HepG2 (cell line): ENCODE measurements around the gene PARP8.

ENCODE experiments used
- ATF3 ChIP-seq: sonication (generic); formaldehyde crosslinking; IDR thresholded peaks from 2 replicates; pipeline ENCODE4 v1.4.0; 2020; ENCODE audit warnings: missing genetic modification reagents
- CTCF ChIP-seq: sonication (generic); formaldehyde crosslinking; IDR thresholded peaks from 2 replicates; pipeline ENCODE4 v1.5.0; 2020; ENCODE audit warnings: mild to moderate bottlenecking, missing genetic modification reagents, moderate library complexity
- EZH2 ChIP-seq: conservative IDR thresholded peaks from 2 replicates; pipeline ENCODE4 v1.6.1; 2012; ENCODE audit warnings: mild to moderate bottlenecking, low read depth, low read length, moderate library complexity
- MEIS1 ChIP-seq: sonication (generic); formaldehyde crosslinking; IDR thresholded peaks from 2 replicates; pipeline ENCODE4 v1.9.0; 2021; ENCODE audit warnings: mild to moderate bottlenecking, missing genetic modification reagents, moderate library complexity, borderline replicate concordance
- PHF5A ChIP-seq: IDR thresholded peaks from one replicate; pipeline ENCODE4 v1.6.1; 2018; ENCODE audit warnings: low read depth, missing genetic modification reagents; ENCODE audit not compliant: unreplicated experiment
- POLR2A ChIP-seq, 2 experiments: IDR thresholded peaks; 2 replicates each; pipeline ENCODE4 v1.6.1; 2011; ENCODE audit warnings: low read depth in 2 of 2, low read length in 2 of 2, mild to moderate bottlenecking in 1 of 2, moderate library complexity in 1 of 2; ENCODE audit not compliant: insufficient read depth in 1 of 2
- RAD21 ChIP-seq: fragments of 450-650 bp; formaldehyde crosslinking; IDR thresholded peaks from 2 replicates; pipeline ENCODE4 v1.5.0; 2020; ENCODE audit warnings: mild to moderate bottlenecking
- RBM22 ChIP-seq: fragments of 200-400 bp; formaldehyde crosslinking; optimal IDR thresholded peaks from 2 replicates; pipeline ENCODE3; 2017; ENCODE audit warnings: mild to moderate bottlenecking, low read length, moderate library complexity
- SP1 ChIP-seq, 2 experiments: fragments of 450-650 bp in 1 of 2; sonication (generic) in 1 of 2; formaldehyde crosslinking in 1 of 2; IDR thresholded peaks; 2 replicates each; pipeline versions ENCODE4 v1.4.0 to v1.6.1; 2016 to 2020; ENCODE audit warnings: missing genetic modification reagents in 1 of 2
- SUZ12 ChIP-seq: fragments of 150-350 bp; IDR thresholded peaks from 2 replicates; pipeline ENCODE4 v1.6.1; 2014; ENCODE audit warnings: low read depth, low read length
- TAF15 ChIP-seq: fragments of 200-400 bp; formaldehyde crosslinking; IDR thresholded peaks from one replicate; pipeline ENCODE4 v1.6.1; 2018; ENCODE audit warnings: mild to moderate bottlenecking, low read depth, low read length; ENCODE audit not compliant: poor library complexity, severe bottlenecking
- ZNF180 ChIP-seq: sonication (generic); formaldehyde crosslinking; IDR thresholded peaks from 2 replicates; pipeline ENCODE4 v1.4.0; 2020; ENCODE audit warnings: low read depth, missing genetic modification reagents, borderline replicate concordance
- TF ChIP-seq, protein P1 (sequence below): sonication (generic); formaldehyde crosslinking; IDR thresholded peaks from 2 replicates; pipeline ENCODE4 v1.4.0; 2020; ENCODE audit warnings: missing genetic modification reagents

- TF ChIP-seq, protein P1, sequence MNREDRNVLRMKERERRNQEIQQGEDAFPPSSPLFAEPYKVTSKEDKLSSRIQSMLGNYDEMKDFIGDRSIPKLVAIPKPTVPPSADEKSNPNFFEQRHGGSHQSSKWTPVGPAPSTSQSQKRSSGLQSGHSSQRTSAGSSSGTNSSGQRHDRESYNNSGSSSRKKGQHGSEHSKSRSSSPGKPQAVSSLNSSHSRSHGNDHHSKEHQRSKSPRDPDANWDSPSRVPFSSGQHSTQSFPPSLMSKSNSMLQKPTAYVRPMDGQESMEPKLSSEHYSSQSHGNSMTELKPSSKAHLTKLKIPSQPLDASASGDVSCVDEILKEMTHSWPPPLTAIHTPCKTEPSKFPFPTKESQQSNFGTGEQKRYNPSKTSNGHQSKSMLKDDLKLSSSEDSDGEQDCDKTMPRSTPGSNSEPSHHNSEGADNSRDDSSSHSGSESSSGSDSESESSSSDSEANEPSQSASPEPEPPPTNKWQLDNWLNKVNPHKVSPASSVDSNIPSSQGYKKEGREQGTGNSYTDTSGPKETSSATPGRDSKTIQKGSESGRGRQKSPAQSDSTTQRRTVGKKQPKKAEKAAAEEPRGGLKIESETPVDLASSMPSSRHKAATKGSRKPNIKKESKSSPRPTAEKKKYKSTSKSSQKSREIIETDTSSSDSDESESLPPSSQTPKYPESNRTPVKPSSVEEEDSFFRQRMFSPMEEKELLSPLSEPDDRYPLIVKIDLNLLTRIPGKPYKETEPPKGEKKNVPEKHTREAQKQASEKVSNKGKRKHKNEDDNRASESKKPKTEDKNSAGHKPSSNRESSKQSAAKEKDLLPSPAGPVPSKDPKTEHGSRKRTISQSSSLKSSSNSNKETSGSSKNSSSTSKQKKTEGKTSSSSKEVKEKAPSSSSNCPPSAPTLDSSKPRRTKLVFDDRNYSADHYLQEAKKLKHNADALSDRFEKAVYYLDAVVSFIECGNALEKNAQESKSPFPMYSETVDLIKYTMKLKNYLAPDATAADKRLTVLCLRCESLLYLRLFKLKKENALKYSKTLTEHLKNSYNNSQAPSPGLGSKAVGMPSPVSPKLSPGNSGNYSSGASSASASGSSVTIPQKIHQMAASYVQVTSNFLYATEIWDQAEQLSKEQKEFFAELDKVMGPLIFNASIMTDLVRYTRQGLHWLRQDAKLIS = no peak
- TF ChIP-seq PHF5A (CRISPR knock-in tag) (no peak), POLR2A (IDR thresholded peaks at IDR 0.05; ENCODE audit: insufficient read depth in 1 of 2, low read depth in 2 of 2, low read length in 2 of 2) (no peak), RAD21 (CRISPR knock-in tag) (no peak), SP1 (IDR thresholded peaks at IDR 0.05) (no peak), SP1 (CRISPR knock-in tag; IDR thresholded peaks at IDR 0.05) (no peak), TAF15 (no peak), MEIS1 (CRISPR knock-in tag) (no peak), SUZ12 (no peak), ATF3 (CRISPR knock-in tag) (no peak), ZNF180 (CRISPR knock-in tag) (no peak), EZH2 (no peak), RBM22 (no peak), CTCF (CRISPR knock-in tag) (no peak)
Measured at GRCh38 chr5:50873595-50874277, 207.3 kb downstream of the PARP8 start.
